GM21576 (cell line): ENCODE results near the gene DDX53.

Experiments
- ATAC-seq: cut with Tn5 transposase; IDR thresholded peaks from one replicate; pipeline ENCODE4 v1.9.1; 2021; ENCODE audit warnings: mild to moderate bottlenecking, moderate library complexity; ENCODE audit not compliant: unreplicated experiment

DDX53 gene

DNA sequence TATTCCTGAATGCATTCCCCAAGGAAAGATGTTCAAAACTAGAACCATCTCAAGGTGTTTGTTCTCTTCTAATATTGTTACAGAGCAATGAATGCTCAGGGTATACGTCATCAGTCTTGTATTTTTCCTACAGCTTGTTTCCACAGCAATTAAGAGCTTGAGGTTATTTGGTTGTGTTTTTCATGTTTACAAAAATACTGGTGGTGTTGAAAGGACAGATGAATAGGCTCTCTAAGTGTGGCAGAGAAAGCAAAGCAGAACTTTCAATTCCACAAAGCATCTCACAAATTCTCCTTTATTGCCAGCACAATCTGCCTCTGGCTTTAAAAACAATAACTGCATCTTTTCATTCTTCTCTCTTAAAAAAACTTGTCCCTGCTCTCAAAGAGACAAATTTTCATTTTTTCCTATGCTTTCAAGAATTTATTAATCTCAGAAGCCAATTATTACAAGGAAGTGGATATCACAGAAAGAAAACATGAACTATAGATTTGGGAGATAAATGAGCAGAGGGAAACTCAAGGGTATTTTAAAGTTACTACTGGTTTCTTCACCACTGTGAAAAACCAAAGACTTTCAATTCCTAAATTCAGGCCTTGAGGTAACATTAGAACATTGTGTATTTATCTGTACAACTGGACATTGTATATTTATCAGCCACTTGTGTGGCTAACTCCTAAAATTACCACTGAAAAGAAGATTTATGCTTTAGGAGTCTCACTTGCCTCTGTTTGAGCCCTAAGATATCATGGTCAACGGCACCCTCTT is 49.2 kb downstream of the DDX53 start:
- ATAC-seq, result no peak

GRCh38 chrX:23052324-23052723 is 52.6 kb downstream of the DDX53 start:
- ATAC-seq, result no peak
